ENCODE measurements around the gene LRP1B.

DNA sequence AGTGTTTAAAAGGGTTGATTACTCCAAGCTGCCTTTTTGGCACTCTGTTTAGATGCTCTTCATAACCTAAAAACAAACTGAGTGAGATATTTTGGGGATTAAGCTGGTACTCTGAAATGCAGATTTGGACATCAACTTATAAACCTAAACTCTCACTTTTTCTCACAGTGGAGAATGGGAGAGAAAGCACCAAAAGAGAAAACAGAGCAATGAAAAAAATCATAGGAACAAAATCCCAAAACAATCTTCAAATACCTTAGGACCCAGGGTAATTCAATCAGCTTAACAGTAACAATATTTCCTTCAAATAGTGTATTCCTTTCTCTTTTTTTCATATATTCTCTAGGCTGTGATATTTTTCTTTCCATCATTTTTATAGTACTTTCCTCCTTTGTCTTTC lies 11.5 kb downstream of the LRP1B start:
- TF ChIP-seq CTCF (conservative IDR thresholded peaks at IDR 0.05; ENCODE audit: low read length) (no peak), EZH2phosphoT487 (IDR thresholded peaks at IDR 0.05; ENCODE audit: borderline replicate concordance) (no peak)
